Activated effector memory CD4-positive, alpha-beta T cell treated with Interleukin-2 at 50 U/mL for 16 hours (primary cell): ENCODE data around the gene LGMN.
"Not testable (repeated sequence)": the region's sequence is repeated elsewhere in the genome, so short reads cannot be mapped to it uniquely, and the experiment has no call there.

Experiments used
- DNase-seq: peaks from one replicate; pipeline ENCODE4 v3.0.0-alpha.2; 2020

Gene LGMN

GRCh38 chr14:92692822-92693226 lies 55.6 kb downstream of the LGMN start:
- DNase-seq, result peak; percentile 28

GRCh38 chr14:92690171-92691011 lies 58.0 kb downstream of the LGMN start:
- DNase-seq, result no peak

GRCh38 chr14:92688434-92689375 lies 59.7 kb downstream of the LGMN start:
- DNase-seq, result no peak

GRCh38 chr14:92687681-92688433 lies 60.6 kb downstream of the LGMN start:
- no peak for DNase-seq

GRCh38 chr14:92686900-92687427 lies 61.5 kb downstream of the LGMN start:
- DNase-seq, result peak; percentile 53

GRCh38 chr14:92686411-92686899 lies 62.0 kb downstream of the LGMN start:
- DNase-seq, result no peak

GRCh38 chr14:92685784-92686355 lies 62.6 kb downstream of the LGMN start:
- DNase-seq, result no peak

GRCh38 chr14:92684801-92685560 lies 63.4 kb downstream of the LGMN start:
- no peak for DNase-seq

- no peak for DNase-seq
Observed at GRCh38 chr14:92683041-92683440, 65.4 kb downstream of the LGMN start.

GRCh38 chr14:92680781-92681650 lies 67.4 kb downstream of the LGMN start:
- DNase-seq, result peak; percentile 65

GRCh38 chr14:92680330-92680729 lies 68.1 kb downstream of the LGMN start:
- not testable (repeated sequence) for DNase-seq

GRCh38 chr14:92679246-92679645 lies 69.2 kb downstream of the LGMN start:
- no peak for DNase-seq

GRCh38 chr14:92678766-92679165 lies 69.7 kb downstream of the LGMN start:
- DNase-seq, result no peak

- no peak for DNase-seq
Observed at GRCh38 chr14:92677955-92678354, 70.5 kb downstream of the LGMN start.

GRCh38 chr14:92677087-92677668 lies 71.2 kb downstream of the LGMN start:
- DNase-seq, result no peak

GRCh38 chr14:92676403-92677086 lies 71.9 kb downstream of the LGMN start:
- DNase-seq, result no peak

- no peak for DNase-seq
Observed at GRCh38 chr14:92675976-92676375, 72.5 kb downstream of the LGMN start.

- no peak for DNase-seq
Observed at GRCh38 chr14:92675421-92675820, 73.0 kb downstream of the LGMN start.

- DNase-seq, result no peak
Observed at GRCh38 chr14:92673601-92674150, 74.8 kb downstream of the LGMN start.
